OCI-LY1 (cell line): ENCODE results near the gene ST6GAL1.

Experiments used
- EZH2 ChIP-seq: fragments of 200-600 bp; sonication (generic), shearing (Covaris generic); IDR thresholded peaks from 2 replicates; pipeline ENCODE4 v1.8.0; 2017; ENCODE audit warnings: borderline replicate concordance, mixed run types, mild to moderate bottlenecking, antibody characterized with exemption, low read length, moderate library complexity, mixed read lengths
- TF ChIP-seq, protein P1 (sequence below): fragments of 200-600 bp; sonication (generic), shearing (Covaris generic); IDR thresholded peaks from 2 replicates; pipeline ENCODE4 v1.5.1; 2017; ENCODE audit warnings: mild to moderate bottlenecking, antibody characterized with exemption, low read length, moderate library complexity, mixed read lengths

DNA sequence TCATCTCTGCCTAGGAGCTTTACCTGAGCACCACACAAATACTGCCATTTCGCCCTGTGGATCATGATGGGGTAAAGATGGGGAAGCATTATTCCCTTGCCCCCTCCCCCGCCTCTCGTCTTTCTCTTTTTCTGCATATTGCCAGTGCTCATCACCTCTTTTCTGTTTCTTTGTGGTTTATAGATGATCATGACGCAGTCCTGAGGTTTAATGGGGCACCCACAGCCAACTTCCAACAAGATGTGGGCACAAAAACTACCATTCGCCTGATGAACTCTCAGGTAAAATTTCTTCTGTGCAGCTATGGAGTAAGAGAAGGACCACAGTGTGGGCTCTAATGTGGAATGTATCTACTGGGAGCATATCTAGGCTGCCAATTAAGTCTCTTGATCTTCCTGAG, 120.7 kb downstream of the ST6GAL1 start:
- no peak for TF ChIP-seq EZH2
- TF ChIP-seq, protein P1, sequence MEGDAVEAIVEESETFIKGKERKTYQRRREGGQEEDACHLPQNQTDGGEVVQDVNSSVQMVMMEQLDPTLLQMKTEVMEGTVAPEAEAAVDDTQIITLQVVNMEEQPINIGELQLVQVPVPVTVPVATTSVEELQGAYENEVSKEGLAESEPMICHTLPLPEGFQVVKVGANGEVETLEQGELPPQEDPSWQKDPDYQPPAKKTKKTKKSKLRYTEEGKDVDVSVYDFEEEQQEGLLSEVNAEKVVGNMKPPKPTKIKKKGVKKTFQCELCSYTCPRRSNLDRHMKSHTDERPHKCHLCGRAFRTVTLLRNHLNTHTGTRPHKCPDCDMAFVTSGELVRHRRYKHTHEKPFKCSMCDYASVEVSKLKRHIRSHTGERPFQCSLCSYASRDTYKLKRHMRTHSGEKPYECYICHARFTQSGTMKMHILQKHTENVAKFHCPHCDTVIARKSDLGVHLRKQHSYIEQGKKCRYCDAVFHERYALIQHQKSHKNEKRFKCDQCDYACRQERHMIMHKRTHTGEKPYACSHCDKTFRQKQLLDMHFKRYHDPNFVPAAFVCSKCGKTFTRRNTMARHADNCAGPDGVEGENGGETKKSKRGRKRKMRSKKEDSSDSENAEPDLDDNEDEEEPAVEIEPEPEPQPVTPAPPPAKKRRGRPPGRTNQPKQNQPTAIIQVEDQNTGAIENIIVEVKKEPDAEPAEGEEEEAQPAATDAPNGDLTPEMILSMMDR, result no peak
